Activated CD8-positive, alpha-beta memory T cell treated with anti-CD3 and anti-CD28 coated beads for 24 hours (primary cell): ENCODE data around the gene FAM83F.

Experiments used
- DNase-seq: peaks from one replicate; pipeline ENCODE4 v3.0.0-alpha.2; 2020

The FAM83F gene

DNA sequence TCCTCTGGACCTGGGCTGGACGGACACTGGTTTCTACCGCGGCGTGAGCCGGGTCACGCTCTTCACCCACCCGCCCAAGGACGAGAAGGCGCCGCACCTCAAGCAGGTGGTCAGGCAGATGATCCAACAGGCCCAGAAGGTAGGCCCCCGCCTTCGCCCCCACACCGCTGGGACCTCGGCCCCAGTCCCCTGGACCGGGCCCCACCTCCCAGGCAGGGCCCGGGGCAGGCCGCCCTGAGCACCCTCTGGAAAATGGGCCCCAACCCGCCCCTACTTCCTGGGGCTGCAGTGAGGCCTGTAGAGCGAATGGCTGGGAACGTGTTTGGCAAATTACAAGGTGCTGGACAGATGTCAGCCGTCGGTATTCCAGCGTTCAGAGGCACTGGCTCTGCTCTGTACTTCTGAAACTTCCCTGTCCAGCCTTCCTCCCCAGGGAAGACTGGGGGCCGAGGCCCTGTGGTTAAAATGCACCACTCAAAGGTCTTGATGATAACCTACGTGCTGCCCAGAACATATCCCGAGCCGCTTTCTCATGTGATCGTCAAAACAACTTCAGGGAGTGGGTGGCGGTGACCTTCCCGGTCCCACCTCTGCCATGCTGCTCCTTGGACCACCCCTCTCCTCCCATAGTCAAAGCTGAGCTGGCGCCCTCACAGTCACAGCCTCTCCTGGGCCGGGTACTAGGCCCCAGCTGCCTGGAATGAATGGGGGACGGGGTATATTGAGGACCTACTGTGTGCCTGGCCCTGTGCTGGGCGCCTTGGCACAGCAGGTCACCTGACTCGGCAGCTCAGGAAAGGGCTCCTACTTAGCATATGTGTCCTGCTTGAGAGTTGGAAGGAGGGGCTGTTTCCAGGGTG lies 869 bp downstream of the FAM83F start:
- DNase-seq = no peak

DNA sequence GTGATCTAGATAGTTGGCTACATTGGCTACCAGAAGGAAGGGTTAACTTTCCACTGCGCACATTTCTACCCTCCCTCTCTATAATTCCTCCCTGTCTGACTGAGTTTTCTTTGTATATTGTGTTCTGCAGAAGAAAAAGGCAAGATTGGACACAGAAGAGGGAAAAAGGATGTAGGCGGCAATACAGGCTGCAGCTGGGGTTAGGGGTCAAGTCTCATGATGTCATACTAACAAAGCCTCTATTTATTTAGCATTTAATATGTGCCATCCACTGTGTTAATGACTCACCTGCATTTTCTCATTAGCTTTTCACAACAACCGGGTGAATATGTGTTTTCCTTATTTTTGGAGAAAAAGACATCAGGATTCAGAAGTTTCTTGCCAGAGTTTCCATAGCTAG lies 2.0 kb downstream of the FAM83F start:
- no peak for DNase-seq

DNA sequence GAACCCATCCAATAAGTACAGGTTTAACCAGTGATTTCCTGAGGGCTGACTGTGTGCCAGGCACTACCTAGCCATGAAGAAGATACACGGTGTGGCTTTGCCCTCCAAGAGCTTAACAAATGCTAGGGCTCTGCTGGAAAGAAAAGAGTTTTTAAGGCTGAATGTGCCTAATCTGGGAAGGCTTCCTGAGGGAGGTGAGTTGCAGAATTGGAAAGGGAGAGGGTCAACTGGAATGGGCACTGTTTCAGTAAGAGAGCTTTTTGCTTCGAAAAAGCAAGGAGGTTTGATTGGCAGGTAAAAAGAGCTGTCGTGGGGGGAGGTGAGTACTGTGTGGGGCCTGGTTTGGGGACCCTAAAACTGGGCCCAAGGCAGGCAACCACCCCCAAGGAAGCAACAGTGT lies 2.7 kb downstream of the FAM83F start:
- no peak for DNase-seq

DNA sequence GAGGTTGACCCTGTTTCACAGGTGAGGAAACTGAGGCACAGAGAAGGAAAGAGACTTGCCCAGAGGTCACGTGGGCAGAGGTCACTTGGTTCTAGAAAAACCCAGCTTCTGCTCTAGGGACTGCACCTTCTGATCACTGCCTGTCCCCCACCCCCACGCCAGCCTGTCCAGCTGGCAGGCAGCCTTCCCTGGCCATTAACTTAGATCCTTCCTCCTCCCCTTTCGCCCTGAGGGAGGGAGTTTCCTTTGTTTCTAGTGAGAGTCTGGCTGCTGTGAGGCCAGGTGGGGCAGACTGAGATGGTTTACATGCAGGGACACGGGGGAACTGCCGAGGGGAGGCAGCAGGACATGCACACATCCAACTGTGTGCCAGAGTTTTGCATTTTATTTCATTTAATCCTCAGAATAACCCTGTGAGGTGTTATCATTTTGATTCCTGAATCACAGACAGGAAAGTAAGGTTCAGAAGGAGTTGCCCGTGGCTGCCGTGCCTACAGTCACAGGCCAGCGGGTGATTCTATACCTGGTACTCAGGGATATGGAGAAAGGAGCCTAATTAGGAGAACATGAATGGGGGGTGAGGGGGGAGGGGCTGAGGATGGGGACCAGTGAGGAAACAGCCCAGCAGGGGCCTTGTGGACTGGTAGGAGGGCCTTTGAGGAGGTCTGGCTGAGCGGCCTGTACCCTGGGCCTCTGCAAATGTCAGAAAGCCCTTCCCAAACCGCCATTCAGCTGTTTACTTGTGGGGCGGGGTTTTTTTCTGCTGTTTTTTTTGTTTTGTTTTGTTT lies 3.4 kb downstream of the FAM83F start:
- DNase-seq = no peak

DNA sequence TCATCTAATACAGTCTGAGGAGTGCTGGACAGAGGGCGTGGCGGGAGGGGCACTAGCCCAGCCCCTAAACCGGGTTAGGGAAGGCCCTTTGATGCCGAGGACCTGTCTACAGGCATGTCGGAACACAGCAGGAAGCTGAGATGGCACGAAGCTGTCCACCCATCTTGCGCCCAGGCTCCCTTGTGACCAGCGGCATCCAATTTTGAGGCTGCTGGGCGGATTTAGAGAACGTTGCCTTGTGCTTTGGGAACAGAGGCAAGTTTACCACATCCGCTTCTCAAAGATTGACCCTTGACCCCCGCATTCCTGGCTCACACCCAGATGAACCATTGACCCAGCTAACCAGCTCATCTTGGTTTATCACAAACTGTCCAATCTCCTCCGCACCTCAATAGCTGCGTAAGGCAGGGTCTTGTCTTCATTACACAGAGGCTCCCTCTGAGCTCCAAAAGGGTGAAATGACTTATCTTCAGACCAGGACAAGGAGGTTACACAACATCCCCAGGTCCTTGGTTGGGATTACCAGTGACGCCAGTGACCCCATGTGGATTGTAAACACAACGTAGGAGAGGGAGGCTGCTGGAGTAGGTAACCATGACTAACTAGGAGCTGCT lies 4.5 kb downstream of the FAM83F start:
- no peak for DNase-seq

DNA sequence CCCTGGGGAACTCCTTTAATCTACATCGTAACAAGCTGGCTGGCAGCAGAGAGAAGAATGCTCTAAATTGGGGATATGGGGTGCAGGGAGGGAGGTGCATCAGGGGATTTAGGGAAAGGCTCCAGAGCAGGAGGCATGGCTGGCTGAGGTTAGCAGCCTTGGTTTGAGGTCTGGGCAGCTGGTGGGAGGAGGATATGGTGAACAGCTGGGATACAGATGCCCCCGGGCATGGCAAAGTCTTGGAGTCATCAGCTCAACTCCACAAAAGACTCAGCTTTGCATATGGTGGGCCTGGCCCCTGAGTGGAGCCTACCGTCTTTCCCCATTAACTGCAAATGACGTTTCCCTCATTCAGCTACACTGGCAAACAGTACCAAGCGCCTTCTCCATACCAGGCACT lies 5.4 kb downstream of the FAM83F start:
- DNase-seq = no peak

DNA sequence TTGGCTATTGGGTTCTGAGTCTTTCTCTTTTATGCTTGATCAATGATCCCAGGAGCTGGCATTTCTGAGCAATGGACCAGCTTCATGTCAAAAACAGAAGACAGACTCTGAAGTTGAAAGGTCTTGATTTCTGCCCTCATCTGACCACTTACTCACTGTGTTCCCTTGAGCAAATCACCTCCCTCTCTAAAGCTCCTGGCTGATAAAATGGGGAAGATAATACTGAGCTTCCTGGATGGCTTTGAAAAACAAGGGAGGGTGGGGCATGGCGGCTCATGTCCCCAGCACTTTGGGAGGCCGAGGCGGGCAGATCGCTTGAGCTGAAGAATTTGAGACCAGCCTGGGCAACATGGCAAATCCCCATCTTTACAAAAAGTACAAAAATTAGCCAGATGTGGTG lies 6.4 kb downstream of the FAM83F start:
- DNase-seq = no peak

DNA sequence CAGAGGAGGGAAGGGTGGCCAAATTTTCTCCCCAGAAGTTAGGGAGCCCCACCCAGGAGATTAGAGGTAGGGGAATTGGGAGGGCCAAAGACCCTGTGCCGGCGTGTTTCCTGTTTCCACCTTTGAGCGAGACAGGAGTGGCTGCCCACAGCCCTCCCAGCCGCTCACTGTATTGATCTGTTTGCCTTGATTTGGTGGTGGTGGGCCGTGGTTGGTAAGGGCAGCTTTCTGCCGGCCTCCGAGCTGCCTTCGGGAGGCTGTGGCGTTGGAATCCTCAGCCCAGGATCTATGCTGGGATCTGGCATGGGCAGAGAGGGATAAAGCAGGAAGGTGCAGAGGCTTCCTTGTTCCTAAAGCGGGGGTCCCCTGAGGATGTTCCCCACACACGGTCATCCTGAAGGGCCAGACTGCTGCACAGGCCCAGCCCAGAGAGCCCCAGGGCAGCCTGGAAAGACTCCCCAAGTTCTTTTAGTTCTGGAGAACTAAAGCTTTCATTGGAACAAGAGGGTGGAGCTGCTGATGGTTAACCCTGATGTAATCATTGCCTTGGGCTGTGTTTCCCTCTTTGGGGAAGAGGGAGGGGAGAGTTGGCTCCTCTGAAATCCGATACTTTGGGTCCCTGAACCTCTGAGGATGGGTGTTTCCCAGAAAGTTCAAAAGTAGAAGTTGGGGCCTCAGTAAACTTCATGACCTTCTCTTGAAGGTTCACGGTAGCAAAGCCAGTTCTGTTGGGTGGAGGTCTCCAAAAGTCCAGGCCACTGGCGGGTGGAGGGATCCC lies 7.2 kb downstream of the FAM83F start:
- no peak for DNase-seq

DNA sequence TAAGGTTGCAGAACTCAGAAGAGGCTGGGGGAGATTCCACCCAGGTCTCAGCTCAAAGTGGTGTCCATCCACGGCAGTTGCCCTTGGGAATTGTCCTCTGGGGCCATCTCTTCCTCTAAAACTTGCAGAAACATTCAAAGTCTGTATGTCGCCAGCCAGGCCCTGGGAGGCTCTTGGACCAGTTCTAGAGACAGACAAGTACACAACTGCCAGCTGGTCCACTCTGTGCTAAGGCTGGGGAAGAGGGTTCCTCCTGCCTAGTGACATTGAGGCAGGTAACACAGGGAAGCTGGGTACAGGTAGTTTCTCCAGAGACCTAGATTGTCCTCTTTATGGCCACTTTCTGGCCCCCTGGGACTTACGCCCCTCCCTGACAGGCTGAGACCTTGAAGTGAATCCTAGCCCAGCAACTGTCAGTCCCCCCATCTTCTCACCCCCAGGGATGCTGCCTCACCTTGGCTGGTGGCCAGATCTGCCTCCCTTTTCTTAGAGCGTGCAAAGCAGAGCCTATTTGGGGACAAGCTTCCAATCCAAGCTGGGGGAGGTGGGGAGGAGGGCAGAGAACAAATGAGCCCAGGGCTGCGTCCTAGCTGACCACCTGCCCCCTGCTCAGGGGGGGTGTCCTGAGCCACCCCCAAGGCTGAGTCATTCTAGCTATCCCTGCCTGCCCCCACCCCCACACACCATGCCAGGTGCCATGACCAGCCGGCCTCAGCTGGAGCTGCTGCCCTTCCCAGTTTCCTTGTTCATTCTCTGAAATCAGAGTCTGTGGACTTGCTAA lies 8.4 kb downstream of the FAM83F start:
- no peak for DNase-seq

DNA sequence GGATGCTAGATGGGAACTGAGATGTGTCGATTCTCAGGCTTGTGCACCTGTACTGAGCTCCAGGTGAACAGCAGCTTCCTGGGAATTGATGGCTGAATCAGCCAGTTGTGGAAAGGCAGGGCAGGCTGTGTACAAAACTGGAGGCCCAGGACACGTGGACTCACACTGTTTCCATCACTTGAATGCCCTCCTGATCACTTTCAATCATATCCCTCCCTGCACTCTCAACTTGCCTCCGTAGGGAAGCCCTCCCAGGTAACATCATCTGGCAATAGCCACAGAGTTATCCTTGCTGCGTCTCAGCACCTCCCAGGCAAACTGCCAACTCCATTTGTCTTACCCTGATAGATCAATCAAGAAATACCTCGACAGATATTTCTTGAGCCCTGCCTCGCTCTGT lies 10.1 kb downstream of the FAM83F start:
- DNase-seq = no peak

DNA sequence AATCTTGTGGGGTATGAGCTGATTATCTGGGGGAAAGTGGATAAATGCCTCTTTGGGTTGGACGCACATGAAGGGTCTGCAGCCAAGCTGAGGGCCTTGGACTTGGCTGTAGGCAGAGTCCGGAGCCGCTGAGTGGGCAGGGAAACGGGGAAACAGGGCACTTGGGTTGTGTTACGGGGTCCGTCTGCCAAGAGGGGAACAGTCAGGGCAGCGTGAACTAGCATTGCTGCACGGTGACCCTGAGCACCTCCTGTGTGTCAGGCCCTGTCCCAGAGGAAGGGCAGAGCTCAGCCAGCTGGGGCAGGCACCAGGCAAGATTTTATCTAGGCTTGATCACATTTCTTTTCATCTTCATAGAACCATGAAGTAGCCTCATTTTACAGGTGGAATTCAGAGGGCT lies 11.9 kb downstream of the FAM83F start:
- no peak for DNase-seq

DNA sequence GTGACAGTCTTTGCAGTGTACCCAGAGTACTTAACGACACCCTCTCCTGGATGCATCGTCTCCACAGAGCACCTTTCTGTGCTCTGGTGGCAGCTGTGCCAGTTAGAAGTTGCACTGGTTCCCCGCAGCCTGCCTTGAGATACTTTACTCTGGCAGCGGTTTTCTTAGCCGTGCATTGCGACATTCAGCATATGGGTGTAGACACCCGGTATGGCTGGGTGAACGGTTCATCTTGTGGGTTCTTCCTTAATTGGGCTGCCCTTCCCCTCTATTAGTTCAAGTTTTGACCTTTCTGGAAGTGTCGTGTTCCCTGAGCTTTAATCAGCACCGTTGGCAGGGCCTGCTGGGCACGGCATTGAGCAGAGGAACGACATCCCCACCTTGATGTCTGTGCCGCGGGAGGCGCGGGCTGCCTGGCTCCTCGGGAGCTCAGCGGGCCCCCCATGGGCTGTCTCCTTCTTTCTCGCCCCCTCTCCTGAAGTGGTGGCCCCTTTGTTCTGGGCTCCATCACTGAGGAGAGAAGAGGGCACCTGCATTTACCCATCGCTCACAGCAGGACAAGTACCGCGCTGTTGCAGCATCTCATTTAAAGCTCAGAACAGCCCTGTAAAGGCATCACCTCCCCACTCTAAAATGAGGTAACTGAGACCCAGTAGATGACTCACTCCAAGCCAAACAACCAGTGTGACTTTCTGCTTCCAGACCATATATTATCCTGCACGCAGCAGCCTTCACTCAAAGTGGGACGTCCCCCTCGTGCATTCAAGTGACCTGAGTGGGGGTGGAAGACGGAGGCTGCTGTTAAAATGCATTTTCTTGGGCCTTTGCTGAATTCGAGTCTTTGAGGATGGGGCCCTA lies 13.3 kb downstream of the FAM83F start:
- DNase-seq = no peak

DNA sequence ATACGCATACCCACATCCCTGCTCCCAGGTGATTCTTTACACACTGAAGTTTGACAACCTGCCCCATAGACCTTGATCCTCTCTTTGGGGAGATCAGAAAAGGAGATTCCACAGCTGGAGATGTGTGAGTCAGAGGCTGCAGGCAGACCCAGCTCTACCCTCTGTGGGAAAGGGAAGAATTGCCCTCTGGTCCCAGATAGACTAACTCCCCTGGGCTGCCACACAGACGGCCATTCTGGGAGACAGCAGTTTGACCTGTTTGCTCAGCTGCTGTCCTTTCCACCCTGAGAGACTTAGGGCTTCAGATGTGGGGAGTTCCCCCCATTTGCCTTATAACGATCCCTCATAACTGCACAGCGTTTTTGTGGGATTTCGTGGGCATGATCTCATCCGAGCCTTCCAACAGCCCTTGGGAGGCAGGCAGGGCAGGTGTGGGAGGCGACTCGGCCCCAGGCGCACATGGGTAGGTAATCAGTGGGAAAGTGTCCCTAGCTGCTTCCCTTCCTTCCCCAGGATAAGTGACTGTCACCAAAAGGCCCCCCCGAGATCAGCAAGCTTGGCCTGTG lies 14.1 kb downstream of the FAM83F start:
- no peak for DNase-seq

DNA sequence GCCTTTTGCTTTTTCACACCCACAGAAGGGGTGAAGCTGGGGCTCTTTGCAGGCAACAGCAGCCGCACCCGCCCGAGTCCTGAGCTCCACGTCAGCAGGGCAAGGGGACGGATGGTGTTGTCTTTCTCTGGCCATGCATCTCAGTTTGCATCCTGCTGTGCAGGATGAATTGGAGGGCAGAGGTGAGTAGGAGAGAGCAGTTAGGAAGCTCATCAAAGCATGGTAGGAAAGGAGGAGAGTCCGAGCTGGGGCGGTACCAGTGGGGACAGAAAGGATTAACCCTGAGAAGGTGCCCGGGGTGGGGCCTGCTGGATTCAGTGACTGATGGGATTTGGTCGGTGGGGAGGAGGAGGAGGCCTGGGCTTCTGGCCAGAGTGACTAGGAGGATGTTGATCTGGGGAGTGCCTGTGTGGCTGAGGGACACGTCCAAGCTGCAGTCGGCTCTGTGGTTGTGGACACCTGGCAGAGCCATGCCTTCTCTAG lies 14.6 kb downstream of the FAM83F start:
- no peak for DNase-seq

DNA sequence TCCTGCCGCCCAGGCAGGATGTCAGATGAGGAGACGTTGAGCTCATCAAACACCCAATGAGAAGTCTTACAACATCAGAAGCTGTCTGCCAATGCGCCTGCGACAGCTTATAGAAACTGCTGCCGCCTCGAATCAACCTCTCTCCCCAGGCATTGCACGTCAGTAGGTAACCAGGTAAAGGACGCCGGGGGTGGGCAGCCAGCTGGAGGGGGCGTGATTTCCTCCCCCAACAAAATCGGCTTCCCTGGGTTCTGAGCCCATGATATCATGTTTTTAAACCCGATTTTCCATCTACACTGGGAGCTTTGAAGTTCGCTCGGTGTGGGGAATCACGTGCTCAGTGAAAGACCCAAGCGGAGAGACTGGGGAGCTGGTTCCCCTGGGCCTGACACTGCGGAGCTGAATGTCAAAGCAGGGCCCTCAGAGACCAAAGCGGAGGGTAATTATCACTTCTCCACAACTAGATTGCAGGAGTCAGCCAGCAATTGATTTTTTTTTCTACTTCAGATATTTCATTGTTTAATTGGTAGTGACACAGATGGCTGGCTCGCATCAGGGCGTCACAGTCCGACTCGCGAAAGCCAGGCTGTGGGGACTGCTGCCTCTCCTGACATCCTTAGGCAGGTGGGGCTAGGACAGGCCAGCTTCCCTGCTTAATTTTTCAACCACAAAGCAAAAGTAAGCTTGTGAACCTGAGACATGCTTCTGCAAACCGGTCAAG lies 15.4 kb downstream of the FAM83F start:
- no peak for DNase-seq

DNA sequence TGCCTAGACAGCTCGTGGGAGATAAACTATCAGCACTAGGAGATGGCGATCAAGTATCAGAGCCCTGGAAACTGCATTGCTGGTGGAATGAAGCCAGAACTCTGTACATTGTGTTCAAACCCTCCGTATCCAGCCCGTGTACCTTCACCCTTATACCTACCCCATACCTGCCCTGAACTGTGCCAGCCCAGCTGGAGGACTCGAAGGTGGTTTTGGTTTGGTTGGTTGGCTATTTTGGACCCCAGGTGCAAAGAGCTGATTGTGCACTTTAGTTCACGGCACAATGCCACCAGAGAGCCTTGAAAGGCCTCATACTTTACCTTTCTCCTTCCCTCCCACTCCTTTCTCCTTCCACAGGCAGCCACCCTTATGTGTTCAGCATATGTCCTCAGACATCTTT lies 16.0 kb downstream of the FAM83F start:
- no peak for DNase-seq

DNA sequence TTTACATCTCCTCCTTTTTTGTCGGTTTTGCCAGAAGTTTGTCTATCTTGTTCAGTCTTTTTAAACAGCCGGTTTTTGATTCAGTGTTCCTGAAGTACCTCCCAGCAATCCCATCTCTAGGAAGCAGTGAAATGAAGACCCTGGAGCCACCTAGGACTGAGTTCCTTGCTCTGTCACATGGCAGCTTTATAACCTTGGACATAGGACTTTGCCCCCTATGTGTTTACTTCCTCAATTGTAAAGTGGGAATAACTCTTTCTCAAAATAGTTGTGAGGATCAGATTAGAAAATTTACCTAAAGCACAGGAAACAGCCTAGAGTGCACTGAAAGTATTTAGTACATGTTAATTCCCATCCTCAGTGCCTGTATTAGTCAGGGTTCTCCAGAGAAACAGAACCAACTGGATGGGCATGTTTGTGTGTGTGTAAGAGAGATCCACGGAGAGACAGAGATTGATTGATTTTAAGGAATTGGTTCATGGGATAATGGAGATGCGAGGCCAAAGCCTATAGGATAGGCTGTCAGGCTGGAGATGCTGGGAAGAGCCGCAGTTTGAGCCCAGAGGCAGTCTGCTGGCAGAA lies 20.0 kb downstream of the FAM83F start:
- DNase-seq = no peak

DNA sequence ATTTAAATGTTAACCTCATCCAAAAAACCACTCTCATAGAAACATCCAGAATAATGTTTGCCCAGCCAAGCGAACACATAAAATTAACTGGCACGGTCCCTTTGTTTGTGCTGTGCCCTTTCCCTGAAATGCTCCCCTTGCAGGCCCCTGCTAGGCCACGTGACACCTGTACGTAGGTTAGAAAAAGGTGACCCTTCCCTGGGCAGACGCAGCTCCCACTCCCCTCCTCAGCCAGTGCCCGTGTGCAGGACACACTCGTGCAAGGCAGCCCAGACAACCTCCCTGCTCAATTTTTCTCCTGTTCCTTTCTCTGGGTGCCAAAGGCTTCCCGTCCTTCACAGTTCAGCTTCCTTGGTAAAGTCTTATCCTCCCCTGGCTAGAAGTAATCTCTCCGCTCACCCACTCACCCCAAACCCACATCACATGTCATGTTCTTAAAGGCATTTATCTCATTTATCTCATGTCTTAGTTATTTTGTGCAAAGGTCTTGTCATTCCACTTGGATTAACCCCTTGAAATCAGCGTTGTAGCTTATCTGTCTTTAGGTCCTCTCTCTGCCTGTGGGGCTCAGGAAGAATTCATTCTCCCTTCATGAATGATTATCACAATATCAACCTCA lies 20.7 kb downstream of the FAM83F start:
- DNase-seq = no peak

DNA sequence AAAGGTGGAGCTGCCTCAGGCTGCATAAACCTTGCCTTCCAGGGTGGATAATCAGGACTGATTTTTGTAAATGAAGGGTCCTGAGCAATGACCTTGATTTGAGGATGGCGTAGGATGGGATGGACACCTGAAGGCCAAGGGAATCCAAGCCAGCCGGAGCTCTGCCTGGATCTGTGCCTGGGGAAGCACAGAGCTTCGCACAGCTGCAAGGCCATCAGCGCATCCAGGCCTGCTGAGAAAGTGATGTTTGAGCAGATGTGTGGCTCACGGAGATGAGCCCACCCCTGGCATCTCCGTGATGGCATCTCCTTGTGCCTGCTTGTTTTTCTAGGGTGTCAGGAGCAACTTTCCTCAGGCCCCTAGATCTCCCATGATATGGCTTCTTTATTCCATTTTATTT lies 23.3 kb downstream of the FAM83F start:
- DNase-seq = no peak
